OCI-LY1 (cell line): ENCODE measurements around the gene RFC5.

Experiments used
- EZH2 ChIP-seq: fragments of 200-600 bp; sonication (generic), shearing (Covaris generic); IDR thresholded peaks from 2 replicates; pipeline ENCODE4 v1.8.0; 2017; ENCODE audit warnings: borderline replicate concordance, mixed run types, mild to moderate bottlenecking, antibody characterized with exemption, low read length, moderate library complexity, mixed read lengths
- TF ChIP-seq, protein P1 (sequence below): fragments of 200-600 bp; sonication (generic), shearing (Covaris generic); IDR thresholded peaks from 2 replicates; pipeline ENCODE4 v1.5.1; 2017; ENCODE audit warnings: mild to moderate bottlenecking, antibody characterized with exemption, low read length, moderate library complexity, mixed read lengths

DNA sequence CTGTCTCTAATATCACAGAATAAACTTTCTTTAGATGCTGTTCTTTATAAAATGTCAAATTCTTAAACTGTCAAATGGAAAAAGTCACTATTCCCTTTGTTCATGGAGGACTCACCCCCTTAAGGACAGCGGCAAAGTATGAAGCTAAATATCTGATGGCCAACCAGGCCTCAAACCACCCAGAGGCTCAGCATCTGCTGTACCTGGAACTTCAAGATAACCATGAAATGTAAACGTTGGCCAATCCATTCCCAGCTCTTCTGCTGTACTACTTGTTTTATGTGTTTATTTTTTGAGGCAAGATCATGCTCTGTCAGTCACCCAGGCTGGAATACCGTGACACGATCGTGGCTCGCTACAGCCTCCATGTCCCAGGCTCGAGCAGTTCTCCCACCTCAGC lies 15.7 kb downstream of the RFC5 start:
- TF ChIP-seq, protein P1, sequence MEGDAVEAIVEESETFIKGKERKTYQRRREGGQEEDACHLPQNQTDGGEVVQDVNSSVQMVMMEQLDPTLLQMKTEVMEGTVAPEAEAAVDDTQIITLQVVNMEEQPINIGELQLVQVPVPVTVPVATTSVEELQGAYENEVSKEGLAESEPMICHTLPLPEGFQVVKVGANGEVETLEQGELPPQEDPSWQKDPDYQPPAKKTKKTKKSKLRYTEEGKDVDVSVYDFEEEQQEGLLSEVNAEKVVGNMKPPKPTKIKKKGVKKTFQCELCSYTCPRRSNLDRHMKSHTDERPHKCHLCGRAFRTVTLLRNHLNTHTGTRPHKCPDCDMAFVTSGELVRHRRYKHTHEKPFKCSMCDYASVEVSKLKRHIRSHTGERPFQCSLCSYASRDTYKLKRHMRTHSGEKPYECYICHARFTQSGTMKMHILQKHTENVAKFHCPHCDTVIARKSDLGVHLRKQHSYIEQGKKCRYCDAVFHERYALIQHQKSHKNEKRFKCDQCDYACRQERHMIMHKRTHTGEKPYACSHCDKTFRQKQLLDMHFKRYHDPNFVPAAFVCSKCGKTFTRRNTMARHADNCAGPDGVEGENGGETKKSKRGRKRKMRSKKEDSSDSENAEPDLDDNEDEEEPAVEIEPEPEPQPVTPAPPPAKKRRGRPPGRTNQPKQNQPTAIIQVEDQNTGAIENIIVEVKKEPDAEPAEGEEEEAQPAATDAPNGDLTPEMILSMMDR, result no peak
- TF ChIP-seq EZH2, result no peak
